ENCODE results near the gene CPNE1. TPM values are rescaled to one million over a fixed set of nuclear protein-coding genes. Genes with fewer than 3 reads are reported as not detected.
A peak's percentile ranks its signal among the peaks of the same experiment; 100 is the strongest.
"Not testable (repeated sequence)": the region's sequence is repeated elsewhere in the genome, so short reads cannot be mapped to it uniquely, and the experiment has no call there.

Gene CPNE1
- total RNA-seq (2014; rRNA removed; shearing (Covaris generic)) (172 and 205 TPM in 2 replicates), polyA plus RNA-seq (2016; fragmentation: Nextera tagmentation; extraction: Ambion mirVana) (166 and 178 TPM in 2 replicates)

GRCh38 chr20:35664466-35665206 lies at the start of gene CPNE1, which contains the start of gene RBM12:
Gene CPNE1 (minus strand): TSS chr20:35664900. CDS start chr20:35632923, 31,977 bp downstream.
Gene RBM12 (minus strand): TSS chr20:35664900. CDS start chr20:35655322, 9,578 bp downstream.
- no peaks in the 10 kb centered on the region for H3K27me3 ChIP-seq (replicated peaks; ENCODE audit: insufficient read depth)
- peak within 1 kb of the TSS; percentile 94 for H3K4me2 ChIP-seq (ENCODE audit: unreplicated experiment)
- peaks cover 37% of the 10 kb centered on the region for H4K20me1 ChIP-seq (ENCODE audit: insufficient read depth)
- DNase-seq, result peak; percentile 97
- H3K9me3 ChIP-seq (ENCODE audit: low read depth), result no peaks in the 10 kb centered on the region
- H3K4me3 ChIP-seq, result peak within 1 kb of the TSS; percentile 80
- peaks cover 7% of the 10 kb centered on the region; the same call in 1 of the 2 replicates for H3K36me3 ChIP-seq (ENCODE audit: low read depth)
- TF ChIP-seq EZH2 (IDR thresholded peaks at IDR 0.05; ENCODE audit: insufficient read depth, poor library complexity, severe bottlenecking) (no peak), EZH2phosphoT487 (IDR thresholded peaks at IDR 0.05; ENCODE audit: insufficient read depth, low read depth) (no peak)
- peak within 1 kb of the TSS; percentile 89 for H2AFZ ChIP-seq
- H3K27ac ChIP-seq, result peak within 1 kb of the TSS; percentile 88
- in situ Hi-C loops (cut with MboI), result no loop called here
- peaks cover 55% of the 10 kb centered on the region for H3K79me2 ChIP-seq (ENCODE audit: insufficient read depth)
- peak within 1 kb of the TSS; percentile 96 for H3K9ac ChIP-seq
- H3K9me2 ChIP-seq (ENCODE audit: insufficient read depth), result no peaks in the 10 kb centered on the region
- peaks cover 30% of the 10 kb centered on the region for H3K4me1 ChIP-seq (ENCODE audit: insufficient read depth)
- peaks cover 31% of the 10 kb centered on the region for H3F3A ChIP-seq (ENCODE audit: insufficient read depth)
- 1 to 3% methylated on average over 40 to 60 of the region's 61 CpGs for WGBS, 2 experiments (ENCODE audit: low coverage in 1 of 2, low lambda C conversion rate in 2 of 2, missing lambda C conversion rate in 2 of 2)

- 46 to 56% methylated on average over 4 of the region's 4 CpGs for WGBS, 2 experiments (ENCODE audit: low coverage in 1 of 2, low lambda C conversion rate in 2 of 2, missing lambda C conversion rate in 2 of 2)
- no peak overlapping the region for H3K4me2 ChIP-seq (ENCODE audit: unreplicated experiment)
- peaks cover 27% of the 10 kb centered on the region for H3K4me1 ChIP-seq (ENCODE audit: insufficient read depth)
- H3K36me3 ChIP-seq (ENCODE audit: low read depth), result peaks cover 92% of the 10 kb centered on the region
- TF ChIP-seq EZH2phosphoT487 (IDR thresholded peaks at IDR 0.05; ENCODE audit: insufficient read depth, low read depth) (no peak), EZH2 (IDR thresholded peaks at IDR 0.05; ENCODE audit: insufficient read depth, poor library complexity, severe bottlenecking) (no peak)
- no peak for DNase-seq
- no peaks in the 10 kb centered on the region for H3K27me3 ChIP-seq (replicated peaks; ENCODE audit: insufficient read depth)
- peaks cover 80% of the 10 kb centered on the region for H3F3A ChIP-seq (ENCODE audit: insufficient read depth)
- 0 out of 2 replicates have a peak overlapping the region, but pooled peaks have one; percentile 8 for H3K27ac ChIP-seq
- in situ Hi-C loops (cut with MboI), result no loop called here
- no peak overlapping the region for H2AFZ ChIP-seq
- H4K20me1 ChIP-seq (ENCODE audit: insufficient read depth), result peaks cover 9% of the 10 kb centered on the region
- no peaks in the 10 kb centered on the region for H3K9me3 ChIP-seq (ENCODE audit: low read depth)
- no peak overlapping the region for H3K4me3 ChIP-seq
- peaks cover 99% of the 10 kb centered on the region for H3K79me2 ChIP-seq (ENCODE audit: insufficient read depth)
- H3K9ac ChIP-seq, result no peak overlapping the region
- no peaks in the 10 kb centered on the region for H3K9me2 ChIP-seq (ENCODE audit: insufficient read depth)
These were observed 49.4 kb upstream of the CPNE1 start for GRCh38 chr20:35714127-35714526.

GRCh38 chr20:35713120-35713519 lies 48.4 kb upstream of the CPNE1 start:
- in situ Hi-C loops (cut with MboI), result not testable (repeated sequence)

GRCh38 chr20:35711588-35712209 lies 47.0 kb upstream of the CPNE1 start:
- in situ Hi-C loops (cut with MboI), result no loop called here
- Histone ChIP-seq H3K4me2 (ENCODE audit: unreplicated experiment) (no peak overlapping the region), H4K20me1 (ENCODE audit: insufficient read depth) (peaks cover 9% of the 10 kb centered on the region), H3F3A (ENCODE audit: insufficient read depth) (peaks cover 82% of the 10 kb centered on the region), H3K27ac (0 out of 2 replicates have a peak overlapping the region, but pooled peaks have one; percentile 1), H3K9me3 (ENCODE audit: low read depth) (no peaks in the 10 kb centered on the region), H3K79me2 (ENCODE audit: insufficient read depth) (peaks cover 98% of the 10 kb centered on the region), H2AFZ (no peak overlapping the region), H3K36me3 (ENCODE audit: low read depth) (peaks cover 92% of the 10 kb centered on the region), H3K4me1 (ENCODE audit: insufficient read depth) (peaks cover 20% of the 10 kb centered on the region; the same call in 1 of the 2 replicates), H3K27me3 (replicated peaks; ENCODE audit: insufficient read depth) (no peaks in the 10 kb centered on the region), H3K9ac (no peak overlapping the region), H3K9me2 (ENCODE audit: insufficient read depth) (no peaks in the 10 kb centered on the region), H3K4me3 (no peak overlapping the region)
- no peak for TF ChIP-seq EZH2phosphoT487 (IDR thresholded peaks at IDR 0.05; ENCODE audit: insufficient read depth, low read depth)
- no peak for TF ChIP-seq EZH2 (IDR thresholded peaks at IDR 0.05; ENCODE audit: insufficient read depth, poor library complexity, severe bottlenecking)
- WGBS, 2 experiments (ENCODE audit: low coverage in 1 of 2, low lambda C conversion rate in 2 of 2, missing lambda C conversion rate in 2 of 2), result 95 to 99% methylated on average over 6 of the region's 6 CpGs
- peak; percentile 1 for DNase-seq

More at GRCh38 chr20:35713120-35713519, 48.4 kb upstream of the CPNE1 start:
- whole genome bisulfite sequencing, 2 experiments (ENCODE audit: low coverage in 1 of 2, low lambda C conversion rate in 2 of 2, missing lambda C conversion rate in 2 of 2), result 84 to 85% methylated on average over 9 of the region's 9 CpGs
- not testable (repeated sequence) for H2AFZ ChIP-seq; H3K4me3 ChIP-seq; H3K9ac ChIP-seq; H3K4me2 ChIP-seq (ENCODE audit: unreplicated experiment); H3K9me2 ChIP-seq (ENCODE audit: insufficient read depth); H4K20me1 ChIP-seq (ENCODE audit: insufficient read depth); DNase-seq; H3K27ac ChIP-seq; H3K27me3 ChIP-seq (replicated peaks; ENCODE audit: insufficient read depth); H3K9me3 ChIP-seq (ENCODE audit: low read depth)
- Histone ChIP-seq H3K4me1 (ENCODE audit: insufficient read depth) (peaks cover 20% of the 10 kb centered on the region; the same call in 1 of the 2 replicates), H3K79me2 (ENCODE audit: insufficient read depth) (peaks cover 99% of the 10 kb centered on the region), H3K36me3 (ENCODE audit: low read depth) (peaks cover 94% of the 10 kb centered on the region), H3F3A (ENCODE audit: insufficient read depth) (peaks cover 83% of the 10 kb centered on the region)
